HG03060 (cell line): ENCODE results near the gene MUS81.
"Not testable (repeated sequence)": the region's sequence is repeated elsewhere in the genome, so short reads cannot be mapped to it uniquely, and the experiment has no call there.

ENCODE experiments used
- ATAC-seq: cut with Tn5 transposase; IDR thresholded peaks from one replicate; pipeline ENCODE4 v1.9.1; 2021; ENCODE audit warnings: low read depth, moderate number of reproducible peaks; ENCODE audit not compliant: unreplicated experiment

The MUS81 gene, protein sequence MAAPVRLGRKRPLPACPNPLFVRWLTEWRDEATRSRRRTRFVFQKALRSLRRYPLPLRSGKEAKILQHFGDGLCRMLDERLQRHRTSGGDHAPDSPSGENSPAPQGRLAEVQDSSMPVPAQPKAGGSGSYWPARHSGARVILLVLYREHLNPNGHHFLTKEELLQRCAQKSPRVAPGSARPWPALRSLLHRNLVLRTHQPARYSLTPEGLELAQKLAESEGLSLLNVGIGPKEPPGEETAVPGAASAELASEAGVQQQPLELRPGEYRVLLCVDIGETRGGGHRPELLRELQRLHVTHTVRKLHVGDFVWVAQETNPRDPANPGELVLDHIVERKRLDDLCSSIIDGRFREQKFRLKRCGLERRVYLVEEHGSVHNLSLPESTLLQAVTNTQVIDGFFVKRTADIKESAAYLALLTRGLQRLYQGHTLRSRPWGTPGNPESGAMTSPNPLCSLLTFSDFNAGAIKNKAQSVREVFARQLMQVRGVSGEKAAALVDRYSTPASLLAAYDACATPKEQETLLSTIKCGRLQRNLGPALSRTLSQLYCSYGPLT

DNA sequence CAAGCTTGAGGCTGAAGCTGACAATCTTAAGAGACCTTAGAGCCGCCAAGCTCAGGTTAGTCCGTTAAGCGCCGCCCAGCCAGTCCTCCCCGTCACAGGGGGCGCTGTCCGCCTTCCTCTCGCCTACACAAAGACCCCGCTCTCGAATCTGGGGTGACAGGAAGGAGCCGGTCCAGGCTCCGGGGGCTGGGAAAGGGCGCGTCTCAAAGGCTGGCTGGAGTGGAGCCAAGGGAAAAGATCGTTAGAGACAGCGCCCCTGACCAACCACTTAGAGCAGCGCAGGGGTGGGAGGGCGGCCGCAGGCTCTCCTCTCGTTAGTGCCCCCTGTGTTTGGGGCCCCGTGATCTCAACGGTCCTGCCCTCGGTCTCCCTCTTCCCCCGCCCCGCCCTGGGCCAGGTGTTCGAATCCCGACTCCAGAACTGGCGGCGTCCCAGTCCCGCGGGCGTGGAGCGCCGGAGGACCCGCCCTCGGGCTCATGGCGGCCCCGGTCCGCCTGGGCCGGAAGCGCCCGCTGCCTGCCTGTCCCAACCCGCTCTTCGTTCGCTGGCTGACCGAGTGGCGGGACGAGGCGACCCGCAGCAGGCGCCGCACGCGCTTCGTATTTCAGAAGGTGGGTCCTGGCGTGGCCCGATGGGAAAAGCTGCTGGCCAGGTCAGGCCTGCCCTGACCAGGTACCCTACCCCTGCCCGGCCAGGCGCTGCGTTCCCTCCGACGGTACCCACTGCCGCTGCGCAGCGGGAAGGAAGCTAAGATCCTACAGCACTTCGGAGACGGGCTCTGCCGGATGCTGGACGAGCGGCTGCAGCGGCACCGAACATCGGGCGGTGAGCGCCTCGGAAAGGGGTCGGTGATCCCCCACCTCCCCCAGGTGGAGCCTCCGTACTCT, at the start of gene MUS81:
TSS of gene MUS81 (plus strand) at position 156 of the 887 bp plus-strand sequence. CDS start at position 477, 321 bp downstream.
- peak; percentile 18 for ATAC-seq

DNA sequence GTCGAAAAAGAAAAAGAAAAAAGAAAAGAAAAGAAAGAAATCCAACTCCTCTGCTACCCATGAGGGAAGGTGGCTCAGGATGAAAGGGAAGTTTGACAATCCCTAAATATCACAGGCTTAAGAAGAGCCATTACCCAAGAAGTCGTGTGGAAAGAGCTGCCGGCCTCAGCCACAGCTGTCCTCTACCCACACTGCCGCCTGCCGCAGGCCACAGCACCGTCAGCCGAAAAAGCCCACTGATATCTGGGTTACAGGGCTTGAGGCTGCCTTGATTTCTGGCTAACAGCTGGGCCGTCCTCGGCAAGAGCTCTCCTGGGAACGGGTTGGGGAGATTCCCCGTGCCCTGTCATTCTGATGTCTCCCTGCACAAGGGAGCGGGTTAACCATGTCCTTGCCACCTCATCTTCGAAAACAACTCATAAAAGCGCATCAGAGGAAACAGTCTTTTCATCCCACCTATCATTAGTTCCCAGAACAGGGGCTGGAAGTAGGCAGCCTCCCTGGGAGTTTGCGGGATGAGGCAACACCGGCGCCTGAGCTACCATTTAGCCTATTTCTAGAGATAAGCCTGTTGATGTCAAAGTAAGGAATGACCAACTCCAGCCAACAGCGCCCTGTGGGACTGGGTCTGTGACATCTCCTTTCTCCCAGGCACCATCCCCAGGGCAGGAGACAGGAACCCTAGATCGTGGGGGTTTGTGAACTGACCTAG, 48.3 kb upstream of the MUS81 start:
- ATAC-seq: no peak

DNA sequence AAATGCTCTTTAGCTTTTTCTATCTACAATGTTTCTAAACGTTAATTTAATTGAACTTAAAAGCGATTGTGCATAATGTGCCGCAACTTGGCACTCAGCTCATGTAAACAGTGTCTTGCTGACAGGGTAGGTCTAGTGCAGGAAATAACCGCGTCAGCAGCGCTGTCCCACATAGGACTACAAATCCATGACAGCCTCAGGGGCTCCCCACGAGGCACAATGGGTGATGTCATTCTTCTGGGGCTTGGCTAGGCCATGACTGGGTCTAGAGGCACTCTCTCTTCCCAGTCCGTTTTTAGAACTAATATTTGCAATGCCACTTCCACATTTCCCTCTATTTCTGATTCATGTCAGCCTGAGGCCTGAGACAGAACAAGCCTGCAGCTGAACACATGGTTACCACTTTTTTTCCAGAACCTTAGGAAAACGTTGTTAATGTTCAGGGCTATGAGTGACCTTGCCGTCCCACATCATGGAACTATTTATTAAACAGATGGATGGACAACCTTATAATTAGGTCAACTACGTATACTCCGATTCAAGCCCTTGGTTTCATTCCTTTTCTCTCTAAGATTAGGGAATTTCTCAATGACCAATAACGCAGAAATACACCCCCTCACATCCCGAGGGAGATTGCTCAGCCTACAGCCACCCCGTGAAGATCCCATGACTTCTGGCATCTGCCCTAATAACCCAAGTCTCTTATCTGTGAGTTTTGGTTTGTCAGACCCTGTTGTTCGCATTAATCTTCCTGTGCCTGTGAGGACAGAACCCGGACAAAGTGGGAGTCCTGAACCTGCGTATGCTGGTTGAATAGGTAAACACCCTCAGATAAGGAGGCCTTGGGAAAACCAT, 45.9 kb upstream of the MUS81 start:
- no peak for ATAC-seq

DNA sequence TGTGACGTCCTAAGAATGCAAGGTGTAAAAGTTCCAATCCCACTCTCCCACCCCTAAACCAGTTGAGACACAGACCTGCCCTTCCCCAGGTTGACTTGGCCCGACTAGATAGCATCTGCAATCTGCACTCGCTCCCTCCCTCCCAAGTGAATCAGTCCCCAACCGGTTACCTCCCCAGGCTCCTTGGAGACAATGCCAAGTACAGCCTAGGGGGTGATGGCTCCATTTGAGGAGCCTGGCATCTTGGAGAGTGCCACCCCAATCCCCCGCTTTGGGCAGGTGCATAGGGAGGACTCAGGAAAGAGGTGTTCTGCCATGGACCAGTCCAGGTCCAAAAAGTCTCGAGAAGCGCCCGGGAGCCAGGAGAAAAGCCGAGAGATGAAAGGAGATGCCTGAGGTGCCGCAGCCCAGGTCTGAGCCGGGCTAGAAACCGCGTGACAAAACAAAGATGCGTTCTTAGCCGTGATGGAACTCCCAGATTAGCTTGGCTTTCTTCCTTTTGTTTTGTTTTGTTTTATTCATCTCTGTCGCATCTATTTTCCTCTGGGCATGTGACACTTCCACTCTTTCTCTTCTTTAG, 45.2 kb upstream of the MUS81 start:
- no peak for ATAC-seq

DNA sequence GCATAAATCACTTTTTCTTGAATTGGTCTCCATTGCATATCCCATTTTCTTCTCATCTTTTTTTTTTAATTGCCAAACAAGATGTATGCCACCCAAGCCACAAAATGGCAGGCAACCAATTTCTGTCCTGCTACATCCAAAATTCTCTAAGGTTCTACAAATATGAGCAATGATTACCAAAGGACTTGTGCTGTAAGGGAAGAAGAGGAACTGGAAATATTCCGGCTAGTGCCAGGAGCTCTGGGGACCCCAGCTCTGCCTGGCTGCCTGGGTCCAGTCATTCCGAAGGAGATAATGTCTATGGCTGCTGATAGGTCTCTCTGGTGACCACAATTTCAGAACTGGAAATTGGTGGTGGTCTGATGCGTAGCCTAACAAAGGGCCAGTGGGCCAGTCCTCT, 43.5 kb upstream of the MUS81 start:
- no peak for ATAC-seq

DNA sequence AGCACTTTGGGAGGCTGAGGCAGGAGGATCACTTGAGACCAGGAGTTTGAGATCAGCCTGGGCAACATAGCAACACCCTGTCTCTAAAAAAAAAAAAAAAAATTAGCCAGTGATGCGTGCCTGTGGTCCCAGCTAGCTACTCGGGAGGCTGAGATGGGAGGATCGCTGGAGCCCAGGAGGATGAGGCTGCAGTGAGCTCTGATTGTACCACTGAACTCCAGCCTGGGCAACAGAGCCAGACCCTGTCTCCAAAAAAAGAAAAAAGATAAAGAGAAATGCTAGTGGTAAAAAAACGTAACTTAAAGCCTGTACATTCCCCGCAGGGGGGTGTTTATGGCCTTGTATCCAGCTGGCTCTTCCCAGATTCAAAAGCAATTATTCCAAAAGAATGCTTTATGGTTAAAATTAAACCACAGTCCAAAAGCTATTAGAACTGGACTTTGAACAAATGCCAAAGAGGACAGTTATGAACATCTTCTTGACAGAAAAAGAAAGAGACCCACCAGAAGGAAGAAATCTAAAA, 42.9 kb upstream of the MUS81 start:
- ATAC-seq: no peak

DNA sequence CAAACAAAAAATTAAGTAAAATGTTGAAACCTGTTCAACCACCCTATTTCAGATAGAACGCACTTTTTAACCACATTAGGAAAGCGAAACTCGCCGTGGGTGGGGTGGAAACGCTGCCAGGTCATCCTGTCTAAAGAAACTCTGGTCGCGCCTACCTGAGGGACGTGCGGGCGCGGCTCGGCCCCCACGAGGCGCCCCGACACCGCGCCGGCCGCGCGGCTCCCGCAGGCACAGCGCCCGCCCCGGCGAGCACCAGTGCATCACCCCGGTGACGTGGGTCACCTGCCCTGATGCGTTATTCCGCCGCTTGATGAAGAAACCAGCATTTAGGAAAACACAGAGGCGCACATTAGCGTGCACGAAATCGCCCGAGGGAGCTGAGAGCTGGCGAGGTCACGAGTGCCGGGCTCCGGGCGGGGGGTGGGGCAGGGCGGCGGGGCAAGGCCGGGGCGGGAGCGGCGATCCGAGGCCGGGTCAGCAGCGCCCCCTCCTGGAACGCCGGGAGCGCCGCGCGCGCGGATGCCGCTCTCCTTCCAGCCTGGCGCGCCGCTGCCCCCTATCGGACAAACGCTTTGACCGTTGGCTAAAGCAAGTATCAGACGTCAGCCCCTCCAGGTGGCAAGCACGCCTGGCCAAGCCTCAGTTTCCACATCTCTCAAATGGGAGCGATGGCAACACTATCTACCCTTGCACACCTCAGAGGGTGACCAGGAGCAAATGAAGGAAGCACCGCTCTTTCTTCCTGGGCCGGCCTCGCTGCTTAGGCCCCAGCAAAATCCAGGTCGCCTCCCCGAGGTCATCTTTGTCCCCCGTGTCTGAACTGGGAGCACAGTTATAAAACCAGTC, 42.2 kb upstream of the MUS81 start:
- ATAC-seq: peak; percentile 47

DNA sequence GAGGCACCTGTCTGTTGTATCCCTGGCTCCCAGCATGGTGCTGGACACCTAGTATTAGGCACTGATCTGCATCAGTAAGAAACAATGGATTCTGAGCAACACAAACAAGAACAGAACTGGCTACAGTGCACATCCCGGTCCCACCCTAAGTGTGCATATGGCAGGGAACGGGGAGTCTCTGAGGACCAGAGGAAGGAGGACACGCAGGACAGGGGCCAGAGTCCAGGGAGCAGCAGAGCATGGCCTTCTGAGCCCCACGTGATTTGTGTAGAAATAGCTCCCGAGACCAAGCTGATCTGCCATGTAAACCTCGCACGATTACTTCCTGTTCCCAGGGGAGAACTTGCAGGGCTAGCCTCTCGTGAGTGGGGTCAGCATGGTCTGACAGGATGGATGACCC, 39.1 kb upstream of the MUS81 start:
- no peak for ATAC-seq

DNA sequence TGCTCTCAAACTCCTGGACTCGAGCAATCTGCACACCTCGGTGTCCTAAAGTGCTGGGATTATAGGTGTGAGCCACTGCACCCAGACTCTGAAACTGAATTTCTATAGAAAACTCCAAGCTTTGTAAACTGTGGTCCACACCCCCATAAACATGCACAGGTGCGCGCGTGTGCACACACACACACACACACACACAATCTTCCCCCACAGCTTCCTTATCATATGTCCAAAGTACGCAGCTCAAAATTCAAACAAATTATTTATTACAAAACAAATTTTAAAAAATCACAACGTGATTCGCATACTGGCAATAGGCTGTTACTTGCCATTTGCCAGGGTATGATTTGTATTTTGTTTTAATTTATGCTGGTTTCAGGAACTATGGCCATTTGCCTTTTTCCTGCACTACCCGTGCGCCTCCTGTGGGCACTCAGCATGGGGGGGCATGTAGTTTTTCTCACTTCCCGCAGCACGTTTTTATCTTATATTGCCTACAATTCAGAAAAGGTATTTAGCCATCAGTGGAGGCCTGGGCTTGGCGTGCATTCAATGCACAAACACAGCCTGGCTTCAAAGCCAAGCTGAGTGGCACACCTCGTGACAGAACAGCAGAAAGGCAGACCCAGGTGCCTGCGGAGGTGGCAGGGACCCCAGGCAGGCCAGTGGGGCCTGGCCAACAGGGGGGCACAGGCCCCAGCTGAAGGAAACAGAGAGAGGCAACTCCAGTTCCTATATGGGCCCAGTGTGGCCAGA, 37.3 kb upstream of the MUS81 start:
- no peak for ATAC-seq

DNA sequence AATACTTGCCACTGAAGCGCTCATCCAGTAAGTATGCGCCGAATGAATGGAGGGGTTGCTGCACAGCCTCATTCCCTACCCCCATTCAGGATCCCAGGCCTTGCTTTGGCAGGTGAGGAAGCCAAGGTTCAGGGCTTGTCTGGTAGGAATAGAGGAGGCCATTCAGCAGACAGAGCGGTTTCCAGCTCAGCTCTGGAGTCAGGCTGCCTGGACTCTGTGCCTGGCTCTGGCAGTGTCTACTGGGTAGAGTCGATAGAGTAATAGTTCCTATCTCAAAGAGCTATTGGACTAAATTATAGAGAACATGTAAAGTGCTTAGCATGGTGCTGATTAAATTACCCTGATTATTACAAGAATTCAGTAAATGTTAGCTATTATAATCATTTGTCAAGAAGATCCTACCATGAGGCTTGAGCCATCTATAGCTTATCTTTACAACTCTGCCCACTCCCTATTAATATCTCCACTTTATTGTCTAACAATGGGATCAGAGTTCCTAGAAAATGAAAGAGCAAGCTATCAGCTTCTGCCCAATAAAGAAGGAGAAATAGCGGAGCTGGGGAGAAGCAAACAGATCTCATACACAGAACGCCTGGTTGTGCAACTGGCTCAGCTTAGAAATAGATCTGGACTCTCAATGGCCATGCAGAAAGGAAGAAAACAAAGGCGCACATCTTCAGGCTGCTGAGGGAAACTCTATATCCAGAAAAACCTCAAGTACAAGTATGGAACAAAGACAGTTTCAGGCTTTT, 33.1 kb upstream of the MUS81 start:
- ATAC-seq: no peak

DNA sequence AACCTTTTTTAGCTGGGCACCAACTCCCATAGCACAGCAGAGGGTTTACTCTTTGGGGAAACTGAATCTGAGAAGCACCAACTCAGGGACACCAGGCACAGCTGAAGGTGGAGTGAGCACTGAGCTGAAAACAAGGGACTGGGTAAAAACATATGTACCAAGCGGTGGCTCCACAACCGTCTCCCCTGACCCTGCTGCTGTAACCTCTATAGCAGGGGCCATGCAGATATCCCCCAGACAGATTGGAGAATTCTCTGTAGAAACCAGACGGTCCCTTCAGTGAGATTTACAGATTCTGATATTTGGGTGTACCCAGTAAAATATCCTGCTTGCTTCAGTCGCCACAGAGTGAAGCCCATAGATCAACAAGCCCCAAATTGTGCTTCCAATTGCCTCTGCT, 30.8 kb upstream of the MUS81 start:
- no peak for ATAC-seq

DNA sequence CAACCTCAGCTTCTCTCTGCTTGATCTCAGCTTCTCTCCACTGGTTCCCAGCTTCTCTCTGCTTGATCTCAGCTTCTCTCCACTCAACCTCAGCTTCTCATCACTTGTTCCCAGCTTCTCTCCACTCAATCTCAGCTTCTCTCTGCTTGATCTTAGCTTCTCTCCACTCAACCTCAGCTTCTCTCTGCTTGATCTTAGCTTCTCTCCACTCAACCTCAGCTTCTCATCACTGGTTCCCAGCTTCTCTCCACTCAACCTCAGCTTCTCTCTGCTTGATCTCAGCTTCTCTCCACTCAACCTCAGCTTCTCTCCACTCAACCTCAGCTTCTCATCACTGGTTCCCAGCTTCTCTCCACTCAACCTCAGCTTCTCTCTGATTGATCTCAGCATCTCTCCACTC, 28.0 kb upstream of the MUS81 start:
- not testable (repeated sequence) for ATAC-seq

DNA sequence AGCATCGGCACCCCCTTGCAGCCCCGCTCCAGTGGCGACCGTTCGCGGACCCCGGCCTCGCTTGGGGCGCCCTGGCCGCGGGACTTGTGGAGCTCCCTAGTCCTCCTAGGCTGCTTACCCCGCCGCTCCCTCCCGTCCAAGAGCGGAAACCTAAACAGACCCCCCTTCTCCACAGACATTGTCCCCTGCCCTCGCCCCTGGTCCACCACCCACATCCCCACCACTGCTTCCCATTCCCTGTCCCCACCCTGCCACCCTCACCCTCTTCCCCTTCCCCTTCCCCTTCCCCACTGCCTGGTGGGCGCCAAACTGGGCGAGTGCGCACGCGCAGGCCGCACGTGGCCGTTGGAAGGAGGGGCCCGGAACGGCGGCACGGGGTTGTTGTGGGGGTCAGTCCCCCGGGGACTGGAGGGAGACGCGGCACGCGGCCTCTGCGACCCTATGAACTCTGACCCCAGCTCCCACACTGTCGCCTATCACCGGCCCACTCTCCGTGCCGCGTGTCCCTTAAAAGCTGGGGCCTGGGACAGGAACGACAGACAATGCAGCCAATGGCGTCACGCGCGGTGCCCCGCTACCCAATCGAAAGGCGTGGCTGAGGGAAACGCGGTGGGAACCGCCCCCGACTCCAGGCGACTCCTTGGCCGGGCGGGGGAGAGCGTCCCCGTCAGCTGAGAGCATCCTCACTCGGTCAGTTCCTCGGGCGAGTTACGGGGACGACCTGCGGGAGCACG, 26.8 kb upstream of the MUS81 start, which contains the start of gene SNX32:
TSS of gene SNX32 (plus strand) at position 667 of the 734 bp plus-strand sequence. CDS start 103 bp downstream, outside the sequence.
- ATAC-seq: no peak

DNA sequence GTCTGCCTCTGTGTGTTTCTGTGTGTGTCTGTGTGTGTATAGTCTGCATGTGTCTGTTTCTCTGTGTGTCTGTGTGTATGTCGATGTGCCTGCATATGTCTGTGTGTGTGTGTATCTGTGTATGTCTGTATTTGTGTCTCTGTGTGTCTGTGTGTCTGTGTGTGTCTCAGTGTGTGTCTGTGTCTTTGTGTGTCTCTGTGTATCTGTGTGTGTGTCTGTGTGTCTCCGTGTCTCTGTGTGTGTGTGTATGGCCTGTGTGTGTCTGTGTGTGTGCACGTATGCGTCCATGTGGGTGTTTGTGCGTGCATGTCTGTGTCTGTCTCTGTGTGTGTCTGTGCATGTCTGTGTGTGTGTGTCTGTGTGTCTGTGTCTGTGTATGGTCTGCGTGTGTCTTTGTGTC, 26.0 kb upstream of the MUS81 start:
- ATAC-seq: no peak

DNA sequence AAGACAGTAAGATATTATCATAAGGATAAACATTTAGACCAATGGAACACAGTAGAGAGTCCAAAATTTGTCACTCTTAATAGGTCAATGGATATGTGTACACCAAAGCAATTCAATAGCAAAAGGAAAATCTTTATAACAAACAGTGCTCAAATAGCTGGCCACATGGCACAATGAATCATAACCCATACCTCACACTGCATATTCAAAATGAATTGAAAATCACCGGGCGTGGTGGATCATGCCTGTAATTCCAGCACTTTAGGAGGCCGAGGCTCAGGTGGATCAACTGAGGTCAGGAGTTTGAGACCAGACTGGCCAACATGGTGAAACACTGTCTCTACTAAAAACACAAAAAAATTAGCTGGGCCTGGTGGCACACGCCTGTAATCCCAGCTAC, 18.1 kb upstream of the MUS81 start:
- ATAC-seq: no peak

DNA sequence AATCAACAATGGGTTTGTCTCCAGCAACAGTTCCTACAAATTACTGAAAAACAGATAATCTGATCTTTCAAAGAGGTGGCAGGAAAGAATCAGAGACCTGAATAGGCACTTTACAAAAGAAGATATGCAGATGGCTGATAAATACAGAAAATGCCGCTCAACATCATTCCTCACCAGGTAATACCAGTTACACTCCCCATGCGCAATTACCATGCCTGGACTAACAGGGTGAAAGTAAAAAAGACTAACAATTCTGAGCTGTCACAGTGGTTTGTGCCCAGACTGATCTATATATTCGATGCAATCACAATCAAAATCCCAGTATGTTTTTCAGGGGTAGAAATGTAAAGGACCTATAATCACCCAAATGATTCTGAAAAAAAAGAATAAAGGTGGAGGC, 16.4 kb upstream of the MUS81 start:
- ATAC-seq: no peak
